ENCODE measurements around the gene MZF1. TPM values are rescaled to one million over a fixed set of nuclear protein-coding genes. Genes with fewer than 3 reads are reported as not detected.

MZF1 gene
- total and polyA plus RNA-seq, 9 of the 15 experiments (the other 6 are each of a cell fraction or from before 2014, with no cell fraction given) = 0.31 to 29.3 (median 11.5) TPM

GRCh38 chr19:58584498-58585441, 11.6 kb upstream of the MZF1 start (continued):
- TF ChIP-seq, protein P1, sequence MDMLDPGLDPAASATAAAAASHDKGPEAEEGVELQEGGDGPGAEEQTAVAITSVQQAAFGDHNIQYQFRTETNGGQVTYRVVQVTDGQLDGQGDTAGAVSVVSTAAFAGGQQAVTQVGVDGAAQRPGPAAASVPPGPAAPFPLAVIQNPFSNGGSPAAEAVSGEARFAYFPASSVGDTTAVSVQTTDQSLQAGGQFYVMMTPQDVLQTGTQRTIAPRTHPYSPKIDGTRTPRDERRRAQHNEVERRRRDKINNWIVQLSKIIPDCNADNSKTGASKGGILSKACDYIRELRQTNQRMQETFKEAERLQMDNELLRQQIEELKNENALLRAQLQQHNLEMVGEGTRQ (CRISPR knock-in tag; IDR thresholded peaks at IDR 0.05) = no peak; the same call in 1 of the 2 replicates
- TF ChIP-seq, protein P2, sequence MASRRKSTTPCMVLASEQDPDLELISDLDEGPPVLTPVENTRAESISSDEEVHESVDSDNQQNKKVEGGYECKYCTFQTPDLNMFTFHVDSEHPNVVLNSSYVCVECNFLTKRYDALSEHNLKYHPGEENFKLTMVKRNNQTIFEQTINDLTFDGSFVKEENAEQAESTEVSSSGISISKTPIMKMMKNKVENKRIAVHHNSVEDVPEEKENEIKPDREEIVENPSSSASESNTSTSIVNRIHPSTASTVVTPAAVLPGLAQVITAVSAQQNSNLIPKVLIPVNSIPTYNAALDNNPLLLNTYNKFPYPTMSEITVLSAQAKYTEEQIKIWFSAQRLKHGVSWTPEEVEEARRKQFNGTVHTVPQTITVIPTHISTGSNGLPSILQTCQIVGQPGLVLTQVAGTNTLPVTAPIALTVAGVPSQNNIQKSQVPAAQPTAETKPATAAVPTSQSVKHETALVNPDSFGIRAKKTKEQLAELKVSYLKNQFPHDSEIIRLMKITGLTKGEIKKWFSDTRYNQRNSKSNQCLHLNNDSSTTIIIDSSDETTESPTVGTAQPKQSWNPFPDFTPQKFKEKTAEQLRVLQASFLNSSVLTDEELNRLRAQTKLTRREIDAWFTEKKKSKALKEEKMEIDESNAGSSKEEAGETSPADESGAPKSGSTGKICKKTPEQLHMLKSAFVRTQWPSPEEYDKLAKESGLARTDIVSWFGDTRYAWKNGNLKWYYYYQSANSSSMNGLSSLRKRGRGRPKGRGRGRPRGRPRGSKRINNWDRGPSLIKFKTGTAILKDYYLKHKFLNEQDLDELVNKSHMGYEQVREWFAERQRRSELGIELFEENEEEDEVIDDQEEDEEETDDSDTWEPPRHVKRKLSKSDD (conservative IDR thresholded peaks at IDR 0.05; ENCODE audit: low read length) = no peak
- 0 out of 2 replicates have a peak, but pooled peaks have one; percentile 27 for TF ChIP-seq ZNF644 (tag; IDR thresholded peaks at IDR 0.05; ENCODE audit: low read depth)
- no peak for TF ChIP-seq JUNB (CRISPR knock-in tag; conservative IDR thresholded peaks at IDR 0.05)
- no peak; the same call in 1 of the 2 replicates for TF ChIP-seq ZNF324 (CRISPR knock-in tag; IDR thresholded peaks at IDR 0.05)
- TF ChIP-seq CREM (IDR thresholded peaks at IDR 0.05; ENCODE audit: low read depth) = peak; percentile 61
- TF ChIP-seq IRF2 (CRISPR knock-in tag; IDR thresholded peaks at IDR 0.05) = no peak
- TF ChIP-seq FOSL1 (tag; conservative IDR thresholded peaks at IDR 0.05) = peak; percentile 73
- TF ChIP-seq, protein P3, sequence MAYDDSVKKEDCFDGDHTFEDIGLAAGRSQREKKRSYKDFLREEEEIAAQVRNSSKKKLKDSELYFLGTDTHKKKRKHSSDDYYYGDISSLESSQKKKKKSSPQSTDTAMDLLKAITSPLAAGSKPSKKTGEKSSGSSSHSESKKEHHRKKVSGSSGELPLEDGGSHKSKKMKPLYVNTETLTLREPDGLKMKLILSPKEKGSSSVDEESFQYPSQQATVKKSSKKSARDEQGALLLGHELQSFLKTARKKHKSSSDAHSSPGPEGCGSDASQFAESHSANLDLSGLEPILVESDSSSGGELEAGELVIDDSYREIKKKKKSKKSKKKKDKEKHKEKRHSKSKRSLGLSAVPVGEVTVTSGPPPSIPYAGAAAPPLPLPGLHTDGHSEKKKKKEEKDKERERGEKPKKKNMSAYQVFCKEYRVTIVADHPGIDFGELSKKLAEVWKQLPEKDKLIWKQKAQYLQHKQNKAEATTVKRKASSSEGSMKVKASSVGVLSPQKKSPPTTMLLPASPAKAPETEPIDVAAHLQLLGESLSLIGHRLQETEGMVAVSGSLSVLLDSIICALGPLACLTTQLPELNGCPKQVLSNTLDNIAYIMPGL (CRISPR knock-in tag; IDR thresholded peaks at IDR 0.05) = no peak
- TF ChIP-seq LEF1 (IDR thresholded peaks at IDR 0.05) = peak; percentile 90
- TF ChIP-seq ZNF583 (CRISPR knock-in tag; IDR thresholded peaks at IDR 0.05) = peak; percentile 69; the same call in 1 of the 2 replicates
- TF ChIP-seq MECOM (CRISPR knock-in tag; IDR thresholded peaks at IDR 0.05) = peak; percentile 32; the same call in 1 of the 2 replicates
- TF ChIP-seq SNIP1 (IDR thresholded peaks at IDR 0.05; ENCODE audit: low read depth) = no peak
- TF ChIP-seq GTF2E2 (tag; IDR thresholded peaks at IDR 0.05) = peak; percentile 66; the same call in 1 of the 2 replicates
- peak; percentile 33; the same call in 1 of the 2 replicates for TF ChIP-seq BACH1 (tag; IDR thresholded peaks at IDR 0.05)
- TF ChIP-seq SMAD3 (CRISPR knock-in tag; conservative IDR thresholded peaks at IDR 0.05) = peak; percentile 71; the same call in 1 of the 2 replicates
- no peak for TF ChIP-seq MTF1 (CRISPR knock-in tag; IDR thresholded peaks at IDR 0.05; ENCODE audit: borderline replicate concordance)
- TF ChIP-seq, protein P4, sequence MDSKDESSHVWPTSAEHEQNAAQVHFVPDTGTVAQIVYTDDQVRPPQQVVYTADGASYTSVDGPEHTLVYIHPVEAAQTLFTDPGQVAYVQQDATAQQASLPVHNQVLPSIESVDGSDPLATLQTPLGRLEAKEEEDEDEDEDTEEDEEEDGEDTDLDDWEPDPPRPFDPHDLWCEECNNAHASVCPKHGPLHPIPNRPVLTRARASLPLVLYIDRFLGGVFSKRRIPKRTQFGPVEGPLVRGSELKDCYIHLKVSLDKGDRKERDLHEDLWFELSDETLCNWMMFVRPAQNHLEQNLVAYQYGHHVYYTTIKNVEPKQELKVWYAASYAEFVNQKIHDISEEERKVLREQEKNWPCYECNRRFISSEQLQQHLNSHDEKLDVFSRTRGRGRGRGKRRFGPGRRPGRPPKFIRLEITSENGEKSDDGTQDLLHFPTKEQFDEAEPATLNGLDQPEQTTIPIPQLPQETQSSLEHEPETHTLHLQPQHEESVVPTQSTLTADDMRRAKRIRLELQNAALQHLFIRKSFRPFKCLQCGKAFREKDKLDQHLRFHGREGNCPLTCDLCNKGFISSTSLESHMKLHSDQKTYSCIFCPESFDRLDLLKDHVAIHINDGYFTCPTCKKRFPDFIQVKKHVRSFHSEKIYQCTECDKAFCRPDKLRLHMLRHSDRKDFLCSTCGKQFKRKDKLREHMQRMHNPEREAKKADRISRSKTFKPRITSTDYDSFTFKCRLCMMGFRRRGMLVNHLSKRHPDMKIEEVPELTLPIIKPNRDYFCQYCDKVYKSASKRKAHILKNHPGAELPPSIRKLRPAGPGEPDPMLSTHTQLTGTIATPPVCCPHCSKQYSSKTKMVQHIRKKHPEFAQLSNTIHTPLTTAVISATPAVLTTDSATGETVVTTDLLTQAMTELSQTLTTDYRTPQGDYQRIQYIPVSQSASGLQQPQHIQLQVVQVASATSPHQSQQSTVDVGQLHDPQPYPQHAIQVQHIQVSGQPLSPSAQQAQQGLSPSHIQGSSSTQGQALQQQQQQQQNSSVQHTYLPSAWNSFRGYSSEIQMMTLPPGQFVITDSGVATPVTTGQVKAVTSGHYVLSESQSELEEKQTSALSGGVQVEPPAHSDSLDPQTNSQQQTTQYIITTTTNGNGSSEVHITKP (IDR thresholded peaks at IDR 0.05; ENCODE audit: partially characterized antibody) = peak; percentile 29
- 0 out of 2 replicates have a peak, but pooled peaks have one; percentile 45 for TF ChIP-seq GATAD2A (IDR thresholded peaks at IDR 0.05)

Data from K562 (cell line).